Right lobe of liver (tissue), 4 donors: ENCODE measurements around the gene SH3BGRL3.

Source experiments
- POLR2A ChIP-seq: fragments of 450-650 bp; IDR thresholded peaks from one replicate; pipeline ENCODE4 v1.6.1; 2017; ENCODE audit warnings: antibody characterized with exemption, mild to moderate bottlenecking
- TF ChIP-seq, protein P1 (sequence below), 4 donors: fragments of 200-600 bp in 3 of 4; fragments of 450-650 bp in 1 of 4; IDR thresholded peaks; one replicate each; pipeline versions ENCODE4 v1.5.1 to v1.8.0; 2016 to 2022; ENCODE audit warnings: antibody characterized with exemption in 4 of 4, mild to moderate bottlenecking in 2 of 4
- donor health status: DM: no; HTN: no; CAD: no.
- donor health status: DM: no; HTN: no; CAD: no.
- donor health status: DM: no; HTN: yes; CAD: no.

- TF ChIP-seq, protein P1, sequence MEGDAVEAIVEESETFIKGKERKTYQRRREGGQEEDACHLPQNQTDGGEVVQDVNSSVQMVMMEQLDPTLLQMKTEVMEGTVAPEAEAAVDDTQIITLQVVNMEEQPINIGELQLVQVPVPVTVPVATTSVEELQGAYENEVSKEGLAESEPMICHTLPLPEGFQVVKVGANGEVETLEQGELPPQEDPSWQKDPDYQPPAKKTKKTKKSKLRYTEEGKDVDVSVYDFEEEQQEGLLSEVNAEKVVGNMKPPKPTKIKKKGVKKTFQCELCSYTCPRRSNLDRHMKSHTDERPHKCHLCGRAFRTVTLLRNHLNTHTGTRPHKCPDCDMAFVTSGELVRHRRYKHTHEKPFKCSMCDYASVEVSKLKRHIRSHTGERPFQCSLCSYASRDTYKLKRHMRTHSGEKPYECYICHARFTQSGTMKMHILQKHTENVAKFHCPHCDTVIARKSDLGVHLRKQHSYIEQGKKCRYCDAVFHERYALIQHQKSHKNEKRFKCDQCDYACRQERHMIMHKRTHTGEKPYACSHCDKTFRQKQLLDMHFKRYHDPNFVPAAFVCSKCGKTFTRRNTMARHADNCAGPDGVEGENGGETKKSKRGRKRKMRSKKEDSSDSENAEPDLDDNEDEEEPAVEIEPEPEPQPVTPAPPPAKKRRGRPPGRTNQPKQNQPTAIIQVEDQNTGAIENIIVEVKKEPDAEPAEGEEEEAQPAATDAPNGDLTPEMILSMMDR (IDR thresholded peaks at IDR 0.05): peak; percentile 66 to 78 (median 71)
- TF ChIP-seq POLR2A: no peak
Measured at GRCh38 chr1:26284597-26285347, 4.9 kb downstream of the SH3BGRL3 start.
